Activated CD4-positive, alpha-beta T cell treated with anti-CD3 and anti-CD28 coated beads for 24 hours (primary cell): Measurements from ENCODE around the gene GDPGP1.
"Not testable (repeated sequence)": the region's sequence is repeated elsewhere in the genome, so short reads cannot be mapped to it uniquely, and the experiment has no call there.

ENCODE experiments used
- DNase-seq, 2 donors: peaks; one replicate each; pipeline ENCODE4 v3.0.0-alpha.2; 2020; ENCODE audit warnings: low read depth in 2 of 2

Gene GDPGP1, protein sequence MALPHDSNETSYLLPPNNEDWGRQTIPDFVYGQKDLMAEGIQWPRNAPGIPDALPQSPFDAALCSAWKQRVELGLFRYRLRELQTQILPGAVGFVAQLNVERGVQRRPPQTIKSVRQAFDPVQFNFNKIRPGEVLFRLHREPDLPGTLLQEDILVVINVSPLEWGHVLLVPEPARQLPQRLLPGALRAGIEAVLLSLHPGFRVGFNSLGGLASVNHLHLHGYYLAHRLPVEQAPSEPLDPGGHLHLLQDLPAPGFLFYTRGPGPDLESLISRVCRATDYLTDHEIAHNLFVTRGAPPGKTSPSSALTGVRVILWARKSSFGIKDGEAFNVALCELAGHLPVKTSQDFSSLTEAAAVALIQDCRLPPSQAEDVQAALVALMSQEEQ

DNA sequence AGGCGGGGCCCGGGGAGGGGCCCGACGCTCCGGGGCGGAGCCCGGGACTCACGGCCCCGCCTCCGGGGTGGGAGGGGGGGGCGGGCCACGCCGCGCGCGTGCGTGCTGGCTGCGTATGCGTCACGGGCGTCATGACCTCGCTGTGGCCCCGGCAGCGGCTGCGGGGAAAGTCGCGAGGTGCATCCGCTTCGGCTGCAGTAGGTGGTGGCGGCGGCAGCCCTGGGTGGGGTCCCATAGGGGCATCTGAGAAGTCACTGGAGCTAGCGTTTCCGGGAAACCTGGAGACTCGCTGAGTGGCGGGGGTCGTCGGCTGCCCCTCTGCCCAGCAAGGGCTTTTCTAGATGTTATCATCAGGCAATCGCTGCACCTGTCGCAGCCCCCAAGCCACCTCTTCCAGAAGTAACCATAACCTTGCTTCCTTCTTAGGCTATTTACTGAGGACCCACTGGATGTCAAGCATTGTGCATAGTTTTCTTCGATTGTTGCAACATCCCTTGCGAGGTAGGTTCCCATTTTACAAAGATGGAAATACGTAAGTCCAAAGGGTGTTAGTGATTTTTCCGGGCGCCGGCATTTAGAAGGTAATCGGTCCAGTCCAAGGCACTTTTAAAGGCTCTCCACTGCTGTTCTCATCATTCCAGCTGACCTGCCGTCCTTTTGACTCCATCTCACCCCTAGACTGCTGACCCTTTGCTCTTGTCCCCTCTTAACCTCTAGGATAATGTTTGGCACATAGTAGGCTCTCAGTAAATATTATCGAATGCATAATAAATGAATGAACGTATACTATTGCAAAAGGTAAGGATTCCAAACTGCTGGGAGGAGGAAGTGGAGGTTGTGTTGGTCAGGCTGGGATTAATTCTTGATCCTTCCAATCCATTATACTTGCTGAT is at the start of gene GDPGP1:
GDPGP1 (plus strand) TSS at position 114 of the 893 bp plus-strand sequence. CDS start 6,700 bp downstream, outside the sequence.
- DNase-seq = no peak

DNA sequence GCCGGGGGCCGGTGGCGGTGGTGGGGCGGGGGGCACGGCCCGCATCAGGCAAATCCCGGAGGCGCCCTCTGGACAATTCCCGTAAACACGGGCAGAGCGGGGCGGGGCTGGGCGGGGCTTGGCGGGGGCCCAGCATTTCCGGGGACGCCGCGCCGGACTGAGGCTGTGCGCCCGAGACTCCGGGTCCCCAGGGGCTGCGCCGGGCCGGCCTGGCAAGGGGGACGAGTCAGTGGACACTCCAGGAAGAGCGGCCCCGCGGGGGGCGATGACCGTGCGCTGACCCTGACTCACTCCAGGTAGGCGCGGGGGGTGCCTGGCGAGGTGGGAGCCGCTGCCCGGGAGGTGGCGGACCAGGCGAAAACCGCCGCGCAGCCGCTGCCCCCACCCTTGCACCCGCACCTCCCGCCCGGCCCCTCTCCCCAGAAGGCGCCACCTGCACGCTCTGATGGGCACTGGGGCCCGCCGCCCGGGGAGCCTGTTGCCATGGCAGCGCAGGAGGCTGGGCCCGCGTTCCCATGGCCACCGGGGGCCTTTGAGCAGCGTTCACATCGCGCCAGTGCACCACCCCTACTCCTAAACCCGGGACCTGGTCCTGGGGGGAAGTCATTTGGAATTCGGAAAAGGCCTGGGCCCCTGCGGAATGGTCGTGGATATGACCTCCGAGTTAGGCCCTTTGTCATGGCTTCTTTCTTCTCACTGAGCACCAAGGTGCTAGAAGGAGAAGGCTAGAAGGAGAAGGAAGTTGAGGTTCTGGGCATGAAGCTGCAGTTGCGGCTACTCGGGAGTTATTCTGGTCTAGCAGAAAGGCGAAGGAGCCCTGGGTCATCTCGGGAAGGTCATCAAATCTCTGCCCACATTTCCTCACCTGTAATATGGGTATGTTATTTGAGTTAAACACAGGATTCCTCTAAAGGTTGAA is 49.0 kb upstream of the GDPGP1 start:
- DNase-seq = peak in 1 of 2 donors; percentile 29

DNA sequence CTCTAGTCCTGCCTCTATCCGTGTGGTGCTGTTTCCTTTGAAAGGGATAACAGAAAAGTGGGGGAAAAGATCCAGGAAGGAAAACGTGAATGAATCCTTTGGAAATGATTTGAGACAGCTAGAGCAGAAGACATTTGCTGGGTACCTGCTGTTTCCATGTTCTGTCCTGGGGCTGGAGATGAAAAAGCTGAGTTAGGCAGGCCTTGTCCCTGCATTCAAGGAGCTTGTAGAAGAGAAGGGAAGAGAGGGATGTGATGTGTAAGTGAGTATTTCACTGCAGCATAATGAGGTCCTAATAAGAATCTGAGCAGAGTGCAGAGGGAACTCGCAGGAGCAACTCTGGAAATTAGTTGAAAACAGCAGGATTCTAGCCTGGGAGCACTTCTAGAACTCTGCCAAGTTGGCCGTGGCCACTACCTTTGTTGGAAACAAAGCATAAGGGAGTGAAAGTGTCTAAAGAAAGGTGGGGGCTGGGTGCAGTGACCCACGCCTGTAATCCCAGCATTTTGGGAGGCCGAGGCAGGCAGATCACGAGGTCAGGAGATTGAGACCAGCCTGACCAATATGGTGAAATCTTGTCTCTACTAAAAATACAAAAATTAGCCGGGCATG is 46.6 kb upstream of the GDPGP1 start:
- DNase-seq = no peak

DNA sequence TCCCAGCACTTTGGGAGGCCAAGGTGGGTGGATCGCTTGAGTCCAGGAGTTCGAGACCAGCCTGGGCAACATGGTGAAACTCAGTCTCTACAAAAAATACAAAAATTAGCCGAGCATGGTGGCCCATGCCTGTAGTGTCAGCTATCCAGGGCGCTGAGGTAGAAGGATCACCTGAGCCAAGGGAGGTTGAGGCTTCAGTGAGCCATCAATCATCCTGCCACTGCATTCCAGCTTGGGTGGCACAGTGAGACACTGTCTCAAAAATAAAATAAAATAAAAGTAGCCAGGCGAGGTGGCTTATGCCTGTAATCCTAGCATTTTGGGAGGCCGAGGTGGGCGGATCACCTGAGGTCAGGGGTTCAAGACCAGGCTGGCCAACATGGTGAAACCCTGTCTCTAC is 45.9 kb upstream of the GDPGP1 start:
- not testable (repeated sequence) for DNase-seq

DNA sequence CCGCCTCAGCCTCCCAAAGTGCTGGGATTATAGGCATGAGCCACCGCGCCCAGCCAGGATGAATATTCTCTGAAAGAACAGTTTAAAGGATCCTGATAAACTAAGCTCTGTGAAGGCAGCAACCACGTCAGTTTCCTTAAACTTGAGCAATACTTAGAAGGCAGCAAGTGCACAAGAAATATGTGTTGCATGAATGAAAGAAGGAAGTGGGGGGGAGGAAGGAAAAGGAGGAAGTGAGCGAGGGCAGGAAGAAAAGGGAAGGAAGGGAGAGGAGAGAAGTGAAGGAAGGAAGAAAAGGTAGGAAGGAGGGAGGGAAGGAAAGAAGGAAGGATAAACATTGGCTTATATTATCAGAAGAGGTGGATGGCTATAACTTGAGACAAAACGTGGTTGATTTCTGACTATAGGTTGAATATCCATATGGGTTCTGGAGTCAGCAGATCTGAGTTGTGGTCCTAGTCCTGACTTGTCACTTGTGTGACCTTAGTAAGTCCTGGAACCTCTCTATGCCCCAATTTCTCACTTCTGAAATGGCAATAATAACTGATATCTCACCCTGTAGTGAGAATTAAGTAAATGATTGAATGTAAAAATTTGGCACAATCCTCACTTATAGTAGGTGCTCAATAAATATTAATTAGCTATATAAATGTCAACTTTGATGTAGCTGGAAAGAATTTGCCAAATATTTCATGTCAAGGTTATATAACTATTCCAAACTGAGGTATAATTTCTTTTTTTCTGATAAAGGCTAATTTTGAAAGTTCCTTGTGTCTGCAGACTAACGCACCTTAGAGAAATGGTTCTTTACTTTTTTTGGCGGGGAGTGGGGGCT is 44.9 kb upstream of the GDPGP1 start:
- no peak for DNase-seq

DNA sequence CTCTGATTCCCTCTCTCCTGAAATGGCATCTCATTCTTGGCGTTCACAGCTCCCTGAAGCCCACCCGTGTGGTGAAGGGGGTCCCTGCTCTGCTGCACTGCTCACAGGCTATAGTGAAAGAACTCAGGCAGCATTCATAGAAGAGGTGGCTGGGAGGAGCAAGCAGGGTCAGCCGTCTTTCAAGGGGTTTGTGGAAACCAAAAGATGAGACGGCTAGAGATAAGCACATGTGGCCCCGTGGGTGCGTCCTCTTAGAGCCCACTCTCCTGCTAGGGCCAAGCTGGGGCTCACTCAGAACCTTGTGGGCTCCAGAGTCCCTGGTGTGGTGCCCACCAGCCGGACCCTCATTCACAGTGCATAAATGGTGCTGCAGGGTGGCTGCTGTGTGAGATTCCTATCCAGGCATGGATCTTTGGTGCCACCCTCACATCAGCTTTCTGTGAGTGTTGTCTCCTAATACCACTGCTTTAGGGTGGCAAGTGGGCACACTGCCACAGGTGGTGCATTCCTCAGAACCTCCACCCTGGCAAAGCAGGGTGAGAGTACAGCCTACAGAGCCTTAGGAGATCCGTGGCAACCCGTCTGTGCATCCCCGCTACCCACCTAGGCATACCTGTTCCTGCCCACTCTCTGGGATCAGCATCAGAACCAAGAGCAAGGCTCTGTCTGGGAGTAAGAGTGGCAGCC is 44.1 kb upstream of the GDPGP1 start:
- DNase-seq = no peak

DNA sequence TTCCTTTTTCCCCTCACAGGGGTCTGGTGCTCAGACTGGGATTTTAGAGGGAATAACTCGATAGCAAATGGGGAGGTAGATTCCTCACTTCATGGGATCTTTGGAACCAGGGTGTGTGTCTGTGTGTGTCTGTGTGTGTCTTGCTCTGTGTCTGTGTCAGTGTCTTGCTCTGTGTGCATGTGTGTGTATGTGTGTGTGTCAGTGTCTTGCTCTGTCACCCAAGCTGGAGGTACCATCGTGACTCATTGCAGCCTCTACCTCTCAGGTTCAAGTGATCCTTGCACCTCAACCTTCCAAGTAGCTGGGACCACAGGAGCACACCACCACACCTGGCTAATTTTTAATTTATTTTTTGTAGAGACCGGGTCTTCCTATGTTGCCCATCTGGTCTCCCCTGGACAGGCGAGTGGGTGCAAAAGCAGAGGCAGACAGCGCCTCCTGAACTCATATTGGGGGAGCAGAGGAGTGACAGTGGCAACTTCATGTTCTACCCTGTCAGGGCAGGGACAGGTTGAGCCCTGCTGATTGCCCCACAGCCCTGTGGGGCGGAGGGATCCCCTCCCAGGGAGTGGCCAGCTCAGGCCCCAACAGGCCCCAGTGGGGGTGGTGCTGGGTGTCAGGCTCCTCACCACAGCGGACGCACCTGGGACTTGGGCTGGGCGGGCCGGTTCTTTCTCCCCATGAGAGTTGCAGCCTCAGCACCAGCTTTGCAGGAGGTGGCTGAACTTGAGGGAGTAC is 43.2 kb upstream of the GDPGP1 start:
- no peak for DNase-seq

DNA sequence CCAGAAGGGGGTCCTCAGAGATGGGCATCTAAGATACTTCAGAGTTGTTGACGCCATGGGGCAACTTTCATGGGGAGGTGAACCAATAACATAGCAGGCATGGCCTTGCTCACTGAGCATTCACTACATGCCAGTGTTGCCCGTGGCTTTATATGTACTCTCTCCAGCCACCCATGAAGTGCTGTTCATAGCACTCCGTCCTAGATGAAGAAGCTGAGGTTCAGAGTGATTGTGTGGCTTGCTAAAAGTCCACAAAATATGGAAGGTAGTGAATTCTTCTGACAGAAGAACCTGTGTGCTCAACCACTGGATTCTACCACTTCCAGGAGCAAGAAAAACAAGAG is 42.7 kb upstream of the GDPGP1 start:
- DNase-seq = no peak

DNA sequence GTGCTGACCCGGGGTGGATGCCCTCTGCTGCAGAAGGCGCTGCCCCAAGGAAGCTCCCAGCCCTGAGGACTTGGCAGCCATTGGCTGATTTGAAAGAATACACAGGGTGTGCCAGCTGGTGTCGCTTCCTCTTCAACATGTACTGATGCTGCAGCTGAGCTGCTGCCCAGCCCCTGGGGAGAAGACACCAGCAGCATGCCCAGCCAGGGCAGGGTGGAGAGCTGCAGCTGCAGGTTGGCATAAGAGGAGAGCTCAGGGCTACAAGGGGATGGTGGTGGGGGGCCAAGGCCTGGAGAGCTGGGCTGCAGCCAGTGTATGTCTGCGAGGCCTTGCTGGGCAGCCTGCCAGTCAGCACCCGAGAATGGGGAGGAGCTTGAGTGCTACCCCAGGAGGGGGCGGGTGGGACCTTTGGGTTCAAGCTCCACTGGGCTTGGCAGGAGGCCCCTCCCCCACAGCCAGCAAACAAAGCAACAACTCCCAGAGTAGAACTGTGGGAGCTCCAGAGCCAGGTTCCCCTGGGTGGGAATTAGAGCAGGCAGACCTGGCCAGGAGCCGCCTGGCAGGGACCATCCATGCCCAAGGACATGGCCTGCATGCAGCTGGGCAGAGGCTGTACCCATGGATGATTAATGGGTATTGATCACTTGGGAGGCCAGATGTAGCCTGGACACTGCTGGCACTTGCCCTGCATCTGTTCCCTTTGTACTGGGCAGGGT is 42.1 kb upstream of the GDPGP1 start:
- DNase-seq = no peak

DNA sequence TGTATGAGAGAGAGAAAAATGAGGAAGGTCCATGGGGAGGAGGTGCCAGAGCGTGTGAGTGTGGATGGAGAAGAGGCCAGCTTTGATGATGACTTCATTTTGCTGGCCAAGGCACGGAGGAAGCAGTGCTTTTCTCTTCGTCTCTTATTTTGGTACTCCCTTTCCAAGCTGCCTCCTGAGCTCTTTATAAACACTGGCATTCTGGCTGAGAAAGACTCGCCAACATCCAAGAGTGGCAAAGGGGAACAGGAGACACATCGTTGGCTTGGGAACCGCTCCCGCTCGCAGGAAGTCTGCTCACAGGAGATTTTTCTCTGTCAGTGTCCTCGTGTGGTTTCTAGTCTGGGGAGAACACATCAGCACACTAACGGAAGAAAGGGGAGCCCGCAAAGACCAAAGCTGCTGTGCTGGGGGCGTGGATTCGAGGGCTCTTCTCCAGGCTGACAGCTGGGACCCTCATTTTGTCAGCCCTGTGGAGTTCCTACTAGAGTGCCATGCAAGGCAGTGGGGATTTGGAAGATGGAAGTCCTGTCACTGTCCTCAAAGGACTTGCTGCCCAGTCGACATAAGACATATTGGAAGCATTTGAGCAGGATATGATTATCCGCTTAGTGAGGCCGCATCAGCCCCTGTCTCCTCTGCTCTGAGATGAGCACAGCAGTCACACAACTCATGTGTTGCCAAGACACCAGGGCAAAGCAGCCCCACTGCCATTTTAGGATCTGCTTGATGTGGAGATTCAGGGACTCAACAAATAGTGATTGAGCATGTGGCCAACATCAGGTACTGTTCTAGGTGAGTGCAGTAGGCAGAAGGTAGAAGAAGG is 40.8 kb upstream of the GDPGP1 start:
- no peak for DNase-seq

DNA sequence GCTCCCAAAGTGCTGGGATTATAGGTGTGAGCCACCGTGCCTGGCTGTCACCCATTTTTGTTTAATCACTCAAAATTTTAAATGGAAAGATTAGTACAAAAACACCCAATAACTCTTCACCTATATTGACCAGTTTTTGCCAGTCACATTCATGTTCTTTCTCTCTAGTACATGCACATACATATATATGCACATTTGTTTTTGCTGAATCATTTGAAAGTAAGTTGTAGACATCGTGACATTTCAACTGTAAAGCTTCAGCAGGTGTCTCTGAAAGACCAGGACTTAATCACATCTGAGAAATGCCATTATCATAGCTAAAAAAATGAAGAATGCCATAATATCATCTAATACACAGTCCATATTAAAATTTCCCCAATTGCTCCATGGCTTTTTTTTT is 39.4 kb upstream of the GDPGP1 start:
- DNase-seq = no peak

DNA sequence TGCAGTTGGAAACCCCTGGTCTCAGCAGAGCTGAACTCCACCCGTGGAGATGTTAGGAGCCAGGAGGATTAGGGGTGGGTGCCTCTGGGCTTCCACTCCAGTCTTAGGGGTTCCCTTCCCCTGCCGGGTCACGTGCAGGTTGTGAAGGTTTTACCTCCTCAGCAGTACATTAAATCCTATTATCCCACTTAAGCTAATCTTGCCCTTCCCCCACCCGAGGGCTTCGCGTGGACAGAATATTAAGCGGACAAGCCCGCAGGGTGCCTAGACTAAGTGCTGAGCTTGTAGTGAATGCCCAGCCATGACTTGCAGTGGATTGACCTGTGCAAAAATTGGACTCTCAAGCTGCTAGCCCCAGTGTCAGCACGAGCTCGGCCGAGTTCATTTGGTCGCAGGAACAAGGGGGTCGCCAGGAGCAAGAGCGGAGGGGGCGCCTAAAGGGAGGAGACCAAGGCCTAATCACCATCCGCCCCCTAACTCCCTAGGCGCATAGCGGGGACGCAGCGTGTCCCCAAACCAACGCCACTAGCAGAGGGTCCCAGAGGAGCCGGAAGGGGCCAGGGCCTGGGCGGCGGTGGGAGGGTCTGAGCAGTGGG is 33.4 kb upstream of the GDPGP1 start:
- no peak for DNase-seq

DNA sequence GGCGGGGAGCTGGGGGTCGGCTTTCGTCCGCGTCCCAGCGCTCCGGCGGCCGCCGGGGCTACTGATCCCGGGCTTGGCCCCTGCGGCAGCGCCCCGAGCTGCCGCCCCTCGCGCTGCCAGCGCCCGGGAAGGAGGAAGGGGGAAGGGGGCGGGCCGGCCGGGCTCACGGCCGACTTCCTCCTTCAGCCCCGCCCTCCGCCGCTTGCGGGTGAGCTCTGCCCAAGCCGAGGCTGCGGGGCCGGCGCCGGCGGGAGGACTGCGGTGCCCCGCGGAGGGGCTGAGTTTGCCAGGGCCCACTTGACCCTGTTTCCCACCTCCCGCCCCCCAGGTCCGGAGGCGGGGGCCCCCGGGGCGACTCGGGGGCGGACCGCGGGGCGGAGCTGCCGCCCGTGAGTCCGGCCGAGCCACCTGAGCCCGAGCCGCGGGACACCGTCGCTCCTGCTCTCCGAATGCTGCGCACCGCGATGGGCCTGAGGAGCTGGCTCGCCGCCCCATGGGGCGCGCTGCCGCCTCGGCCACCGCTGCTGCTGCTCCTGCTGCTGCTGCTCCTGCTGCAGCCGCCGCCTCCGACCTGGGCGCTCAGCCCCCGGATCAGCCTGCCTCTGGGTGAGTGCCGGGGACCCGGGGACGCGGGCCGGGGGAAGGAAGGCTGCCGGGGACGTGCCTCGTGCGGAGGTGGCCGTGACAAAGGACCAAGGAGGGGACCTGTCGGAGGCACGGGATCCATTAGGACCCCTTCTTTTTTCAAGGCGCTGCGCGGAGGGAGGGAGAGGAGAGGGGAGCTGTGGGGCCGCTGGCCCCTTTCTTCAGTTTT is 32.7 kb upstream of the GDPGP1 start, which contains the start of gene SEMA4B:
SEMA4B (plus strand) TSS at position 201 of the 814 bp plus-strand sequence; CDS start at position 450, 249 bp downstream.
- peak; percentile 48 to 67 for DNase-seq

DNA sequence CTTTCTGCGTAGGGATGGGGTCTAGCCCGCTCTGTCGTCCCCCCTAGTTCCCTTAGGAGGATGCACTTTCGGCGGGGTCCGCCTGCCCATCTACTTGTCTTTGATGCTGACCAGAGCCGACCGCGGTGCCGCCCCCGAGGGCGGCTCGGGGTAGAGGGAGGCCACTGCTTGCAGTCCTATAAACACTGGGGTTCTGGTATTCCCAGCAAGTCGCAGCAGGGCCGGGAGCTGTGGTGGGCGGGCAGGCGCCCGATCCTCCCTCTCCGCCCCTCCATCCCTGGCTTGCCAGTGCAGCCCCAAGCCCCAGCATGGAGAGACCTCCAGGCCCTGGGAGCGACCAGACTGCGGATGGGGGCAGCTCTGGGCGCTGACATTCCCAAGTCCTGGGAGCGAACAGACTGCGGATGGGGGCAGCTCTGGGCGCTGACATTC is 32.0 kb upstream of the GDPGP1 start:
- DNase-seq = no peak

DNA sequence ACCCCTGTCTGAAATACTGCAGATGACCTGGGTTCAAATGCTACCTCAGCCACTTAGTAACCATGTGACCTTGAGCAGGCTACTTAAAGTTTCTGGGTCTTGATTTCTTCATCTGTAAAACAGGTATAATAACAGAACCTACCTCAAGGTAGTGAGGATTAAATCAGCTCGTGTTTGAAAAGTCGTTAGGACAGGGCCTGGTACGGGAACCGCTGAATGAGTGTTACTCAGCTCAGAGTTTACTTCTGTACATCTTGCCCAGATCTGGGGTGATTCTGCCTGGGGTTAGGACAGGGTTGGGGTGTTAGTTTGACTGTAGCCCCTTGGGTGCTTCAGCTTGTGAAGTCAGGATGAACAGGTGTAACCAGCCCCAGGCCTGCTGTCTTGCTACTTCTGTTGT is 31.1 kb upstream of the GDPGP1 start:
- DNase-seq = no peak

DNA sequence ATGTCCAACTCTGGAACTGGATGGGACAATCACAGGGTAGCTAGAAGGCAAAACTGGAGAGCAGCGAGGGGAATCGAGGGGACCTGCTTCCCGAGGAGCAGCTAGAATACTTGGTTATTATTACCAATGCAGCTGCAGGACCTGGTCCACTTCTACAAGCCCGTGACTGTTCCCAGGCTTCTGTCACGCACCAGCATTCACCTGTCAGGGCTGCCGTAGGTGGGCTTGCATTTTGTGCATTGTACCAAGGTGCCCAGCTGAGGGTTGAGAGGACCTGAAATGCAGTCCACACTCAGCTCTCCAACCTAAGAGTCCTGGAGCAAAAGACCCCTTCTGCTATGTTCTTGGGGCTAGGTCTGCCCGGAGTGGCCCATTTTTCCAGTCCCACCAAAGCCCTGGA is 30.5 kb upstream of the GDPGP1 start:
- DNase-seq = no peak
